Measurements from ENCODE around the gene KSR1.
A peak's percentile ranks its signal among the peaks of the same experiment; 100 is the strongest.
"Not testable (repeated sequence)": the region's sequence is repeated elsewhere in the genome, so short reads cannot be mapped to it uniquely, and the experiment has no call there.

KSR1 gene

GRCh38 chr17:27621942-27622559 lies 165.8 kb downstream of the KSR1 start:
- no peak for DNase-seq

GRCh38 chr17:27622986-27623385 lies 166.7 kb downstream of the KSR1 start:
- DNase-seq = no peak

GRCh38 chr17:27623614-27624013 lies 167.4 kb downstream of the KSR1 start:
- DNase-seq = no peak

GRCh38 chr17:27624539-27624938 lies 168.3 kb downstream of the KSR1 start:
- no peak for DNase-seq

GRCh38 chr17:27625856-27626255 lies 169.6 kb downstream of the KSR1 start:
- DNase-seq = no peak

- DNase-seq = no peak
These were observed 171.3 kb downstream of the KSR1 start for GRCh38 chr17:27627514-27627913.

- no peak for DNase-seq
These were observed 172.1 kb downstream of the KSR1 start for GRCh38 chr17:27628376-27628775.

- DNase-seq = peak; percentile 46
These were observed 173.0 kb downstream of the KSR1 start for GRCh38 chr17:27629260-27629659.

GRCh38 chr17:27630607-27631410 lies 174.6 kb downstream of the KSR1 start, which contains the start of gene LGALS9:
TSS of gene LGALS9 (plus strand) at chr17:27631188. CDS start at chr17:27631266, 78 bp downstream.
- peak; percentile 90 for DNase-seq

- DNase-seq = peak; percentile 60
These were observed 175.1 kb downstream of the KSR1 start for GRCh38 chr17:27631411-27631760.

GRCh38 chr17:27631897-27632725 lies 175.9 kb downstream of the KSR1 start:
- DNase-seq = no peak

GRCh38 chr17:27632766-27633165 lies 176.5 kb downstream of the KSR1 start:
- DNase-seq = peak; percentile 77

- peak; percentile 16 for DNase-seq
These were observed 177.2 kb downstream of the KSR1 start for GRCh38 chr17:27633312-27634025.

GRCh38 chr17:27634026-27634335 lies 177.7 kb downstream of the KSR1 start:
- DNase-seq = no peak

GRCh38 chr17:27634776-27635175 lies 178.5 kb downstream of the KSR1 start:
- no peak for DNase-seq

GRCh38 chr17:27635275-27635823 lies 179.1 kb downstream of the KSR1 start:
- peak; percentile 94 for DNase-seq

- not testable (repeated sequence) for DNase-seq
These were observed 179.8 kb downstream of the KSR1 start for GRCh38 chr17:27636005-27636520.

GRCh38 chr17:27637818-27638217 lies 181.6 kb downstream of the KSR1 start:
- DNase-seq = not testable (repeated sequence)

GRCh38 chr17:27638415-27638914 lies 182.2 kb downstream of the KSR1 start:
- not testable (repeated sequence) for DNase-seq

- no peak for DNase-seq
These were observed 184.5 kb downstream of the KSR1 start for GRCh38 chr17:27640790-27641189.

- no peak for DNase-seq
These were observed 188.3 kb downstream of the KSR1 start for GRCh38 chr17:27644586-27644985.

GRCh38 chr17:27645621-27646020 lies 189.4 kb downstream of the KSR1 start:
- DNase-seq = not testable (repeated sequence)
